ENCODE results near the gene POMT1.

The POMT1 gene

GRCh38 chr9:131566158-131566557, 63.4 kb downstream of the POMT1 start:
- FAIRE-seq (no peak), DNase-seq (ENCODE audit: insufficient read length, low spot score) (no peak)
- TF ChIP-seq CTCF (IDR thresholded peaks at IDR 0.05; ENCODE audit: insufficient read depth, missing control alignments), result no peak

GRCh38 chr9:131567910-131568309, 65.2 kb downstream of the POMT1 start:
- no peak for FAIRE-seq
- no peak for DNase-seq (ENCODE audit: insufficient read length, low spot score)
- no peak for TF ChIP-seq CTCF (IDR thresholded peaks at IDR 0.05; ENCODE audit: insufficient read depth, missing control alignments)
